ENCODE measurements around the gene GTPBP3.
"Not testable (repeated sequence)": the region's sequence is repeated elsewhere in the genome, so short reads cannot be mapped to it uniquely, and the experiment has no call there.

The GTPBP3 gene

DNA sequence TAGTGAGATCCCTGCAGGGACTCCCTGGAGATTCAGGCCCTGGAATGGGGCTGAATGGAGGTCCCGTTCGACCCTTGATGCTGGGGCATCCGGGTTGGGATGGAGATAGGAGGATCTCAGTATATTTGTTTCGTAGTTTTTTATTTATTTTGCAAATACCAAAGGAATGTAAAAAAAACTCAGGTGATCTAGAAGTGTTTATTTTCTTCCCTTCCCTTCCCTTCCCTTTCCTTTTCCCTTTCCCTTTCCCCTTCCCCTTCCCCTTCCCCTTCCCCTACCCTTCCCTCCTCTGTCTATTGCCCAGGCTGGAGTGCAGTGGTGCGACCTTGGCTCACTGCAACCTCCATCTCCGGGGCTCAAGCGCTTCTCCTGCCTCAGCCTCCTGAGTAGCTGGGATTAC is 4.5 kb downstream of the GTPBP3 start:
- DNase-seq, result no peak

DNA sequence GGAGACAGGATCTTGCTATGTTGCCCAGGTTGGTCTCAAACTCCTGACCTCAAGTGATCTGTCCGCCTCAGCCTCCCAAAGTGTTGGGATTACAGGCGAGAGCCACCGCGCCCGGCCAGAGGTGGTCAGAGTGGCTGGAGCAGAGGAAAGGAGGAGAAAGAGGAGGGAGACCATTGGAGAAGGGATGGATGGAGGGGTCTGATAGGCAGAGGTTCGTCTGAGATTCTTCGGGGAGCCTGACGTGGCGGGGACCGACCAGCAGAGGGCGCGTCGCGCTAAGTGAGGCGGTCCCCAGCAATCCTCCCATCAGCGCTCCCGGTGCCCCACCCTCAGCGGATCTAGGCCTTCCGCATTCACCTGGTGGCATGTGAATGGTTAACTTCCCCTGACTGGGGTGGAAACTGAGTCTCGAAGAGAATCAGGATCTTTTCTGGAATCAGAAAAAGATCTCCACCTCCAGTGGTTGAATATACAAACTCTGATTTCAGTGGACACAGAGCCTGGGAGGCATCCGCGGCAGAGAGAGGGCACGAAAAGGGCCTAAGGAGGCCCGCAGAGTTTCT is 8.8 kb downstream of the GTPBP3 start:
- DNase-seq, result peak; percentile 75

DNA sequence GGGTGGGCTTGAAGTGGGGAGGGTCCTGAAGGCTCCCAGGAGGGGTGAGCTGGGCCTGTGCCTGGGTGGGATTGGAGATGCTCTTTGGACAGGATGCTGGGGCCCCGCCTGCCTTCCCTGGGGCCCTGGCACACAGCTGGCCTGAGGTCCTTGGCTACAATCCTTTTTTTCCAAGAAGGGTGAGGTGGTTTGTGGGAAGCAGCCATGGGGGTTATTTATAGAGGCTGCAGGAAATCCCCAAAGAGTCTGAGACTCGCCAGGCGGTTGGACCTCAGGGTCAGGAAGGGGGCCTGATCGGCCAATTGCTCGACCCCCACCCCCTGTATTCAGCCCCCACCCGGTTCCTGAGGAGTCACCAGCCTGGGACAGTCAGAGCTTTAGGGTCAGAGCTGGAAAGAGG is 10.0 kb downstream of the GTPBP3 start:
- no peak for DNase-seq

DNA sequence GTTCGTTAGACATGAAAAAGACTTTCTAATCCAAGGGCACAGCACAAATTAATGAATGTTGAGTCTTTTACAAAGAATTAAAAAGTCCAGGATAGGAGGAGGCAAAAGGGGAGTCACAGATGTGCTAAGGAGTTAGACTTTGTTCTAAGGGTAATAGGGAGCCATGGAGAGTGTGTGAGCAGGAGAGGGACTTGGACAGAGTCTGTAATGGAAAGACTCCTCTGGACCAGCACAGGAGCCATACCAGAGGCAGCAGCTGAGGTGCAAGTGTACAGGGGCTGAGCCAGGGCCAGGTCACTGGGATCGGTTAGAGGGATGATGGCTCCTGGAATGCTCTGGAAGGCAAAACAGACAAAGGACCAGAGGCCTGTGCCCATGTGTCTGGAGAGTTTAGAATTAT is 10.5 kb downstream of the GTPBP3 start:
- DNase-seq, result no peak

GRCh38 chr19:17348700-17349099 is 11.3 kb downstream of the GTPBP3 start:
- no peak for DNase-seq

GRCh38 chr19:17351815-17352435 is 14.6 kb downstream of the GTPBP3 start:
- no peak for DNase-seq

- DNase-seq, result no peak
Observed at GRCh38 chr19:17352608-17353280, 15.4 kb downstream of the GTPBP3 start.

DNA sequence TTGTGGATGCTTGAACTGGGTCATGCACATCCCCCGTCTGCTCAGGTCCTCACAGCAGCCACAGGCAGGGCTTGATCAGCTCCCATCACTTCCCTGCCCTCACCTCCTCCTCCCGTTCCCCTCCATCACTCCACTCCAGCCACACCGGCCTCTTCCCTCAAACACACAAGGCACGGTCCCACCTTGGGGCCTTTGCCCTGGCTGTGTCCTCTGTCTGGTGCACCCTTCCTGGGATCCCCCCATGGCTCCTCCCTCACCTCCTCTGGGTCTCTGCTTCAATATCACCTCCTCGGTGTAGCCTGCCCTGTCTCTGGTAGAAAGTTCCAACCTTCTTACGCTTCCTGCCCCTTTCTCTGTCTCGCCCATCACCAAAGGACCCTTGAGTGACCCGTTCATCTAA is 16.0 kb downstream of the GTPBP3 start:
- no peak for DNase-seq

DNA sequence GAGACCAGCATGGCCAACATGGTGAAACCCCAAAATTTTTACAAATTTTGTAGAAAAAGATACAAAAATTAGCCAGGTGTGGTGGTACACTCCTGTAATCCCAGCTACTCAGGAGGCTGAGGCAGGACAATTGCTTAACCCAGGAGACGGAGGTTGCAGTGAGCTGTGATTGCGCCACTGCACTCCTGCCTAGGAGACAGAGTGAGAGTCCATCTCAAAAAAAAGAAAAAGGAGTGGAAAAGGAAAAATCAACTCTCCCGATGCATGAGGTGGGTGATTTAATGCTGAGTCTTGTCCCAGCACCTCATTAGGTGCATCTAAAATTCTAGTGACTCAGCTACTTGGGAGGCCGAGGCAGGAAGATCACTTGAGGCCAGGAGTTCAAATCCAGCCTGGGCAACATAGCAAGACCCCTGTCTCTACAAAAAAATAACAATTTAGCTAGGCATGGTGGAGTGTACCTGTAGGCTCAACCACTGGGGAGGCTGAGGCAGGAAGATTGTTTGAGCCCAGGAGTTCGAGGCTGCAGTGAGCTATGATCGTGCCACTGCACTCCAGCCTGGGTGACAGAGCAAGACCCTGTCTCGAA is 19.8 kb downstream of the GTPBP3 start:
- DNase-seq, result no peak

GRCh38 chr19:17357724-17358123 is 20.4 kb downstream of the GTPBP3 start:
- no peak for DNase-seq

- DNase-seq, result no peak
Observed at GRCh38 chr19:17358395-17358794, 21.0 kb downstream of the GTPBP3 start.

DNA sequence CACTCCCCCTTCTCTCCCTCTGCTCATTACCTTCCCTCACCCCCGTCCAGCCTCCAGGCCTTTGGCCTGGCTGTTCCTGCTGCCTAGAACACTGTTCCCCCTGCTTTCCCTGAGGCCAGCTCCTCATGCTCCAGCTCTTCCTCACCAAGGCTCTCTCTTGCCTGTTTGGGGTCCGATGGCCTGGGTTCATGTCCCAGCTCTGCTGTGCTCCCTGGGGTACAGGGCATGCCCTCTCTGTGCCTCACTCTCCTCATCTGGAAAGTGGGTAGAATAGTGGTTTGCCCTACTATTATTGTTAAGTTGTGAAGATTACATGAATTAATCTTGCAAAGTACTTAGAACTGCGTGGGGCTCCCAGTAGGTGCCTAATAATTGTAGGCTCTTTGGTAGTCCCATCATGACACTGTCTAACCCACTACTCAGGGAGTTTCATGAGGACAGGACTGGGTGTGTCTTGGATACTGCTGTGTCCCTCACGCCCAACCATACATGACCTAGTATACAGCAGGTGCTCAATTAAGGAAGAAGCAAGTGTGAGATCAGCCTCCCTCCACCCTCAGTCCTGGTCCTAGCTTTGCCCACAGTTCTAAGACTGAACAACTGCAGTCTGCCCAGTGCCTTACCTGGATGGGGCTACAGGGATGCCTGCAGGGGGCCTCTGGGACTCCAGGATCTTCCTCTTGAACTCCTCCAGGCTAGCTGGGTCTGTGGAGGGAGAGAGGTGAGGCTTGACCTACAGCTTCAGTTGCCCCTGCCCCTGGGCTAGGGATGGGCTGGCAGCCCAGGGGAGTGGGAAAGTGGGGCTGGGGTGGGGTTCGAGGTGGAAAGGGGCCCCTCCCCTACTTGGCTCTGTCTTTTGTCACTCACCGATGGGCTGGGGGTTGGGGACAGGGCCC is 22.8 kb downstream of the GTPBP3 start:
- no peak for DNase-seq

- not testable (repeated sequence) for DNase-seq
Observed at GRCh38 chr19:17363852-17364605, 26.7 kb downstream of the GTPBP3 start.

GRCh38 chr19:17365361-17365760 is 28.0 kb downstream of the GTPBP3 start:
- DNase-seq, result no peak

DNA sequence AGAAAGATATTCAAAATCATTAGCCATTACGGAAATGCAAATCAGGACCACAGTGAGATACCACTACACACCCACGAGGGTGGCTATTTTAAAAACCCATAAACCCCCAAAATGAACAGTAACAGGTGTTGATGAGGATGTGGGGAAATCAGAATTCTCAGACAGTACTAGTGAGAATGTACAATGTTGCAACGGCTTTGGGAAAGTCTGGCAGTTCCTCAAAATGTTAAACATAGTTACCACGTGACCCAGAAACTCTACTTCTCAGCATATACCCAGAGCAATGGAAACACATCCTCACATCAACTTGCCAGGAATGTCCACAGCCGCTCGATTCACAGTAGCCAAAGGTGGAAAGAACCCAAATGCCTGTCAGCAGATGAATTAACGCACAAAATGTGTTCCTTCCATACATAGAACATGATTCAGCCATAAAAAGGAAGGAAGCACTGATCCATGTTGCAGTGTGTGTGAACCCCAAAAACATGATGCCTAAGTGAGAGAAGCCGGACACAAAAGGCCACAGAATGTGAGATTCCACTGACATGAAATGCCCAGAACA is 32.8 kb downstream of the GTPBP3 start:
- no peak for DNase-seq

GRCh38 chr19:17376935-17377600 is 39.7 kb downstream of the GTPBP3 start, which contains the start of gene PLVAP:
TSS of gene PLVAP (minus strand) at chr19:17377342. CDS start at chr19:17377288, 54 bp downstream.
- no peak for DNase-seq

DNA sequence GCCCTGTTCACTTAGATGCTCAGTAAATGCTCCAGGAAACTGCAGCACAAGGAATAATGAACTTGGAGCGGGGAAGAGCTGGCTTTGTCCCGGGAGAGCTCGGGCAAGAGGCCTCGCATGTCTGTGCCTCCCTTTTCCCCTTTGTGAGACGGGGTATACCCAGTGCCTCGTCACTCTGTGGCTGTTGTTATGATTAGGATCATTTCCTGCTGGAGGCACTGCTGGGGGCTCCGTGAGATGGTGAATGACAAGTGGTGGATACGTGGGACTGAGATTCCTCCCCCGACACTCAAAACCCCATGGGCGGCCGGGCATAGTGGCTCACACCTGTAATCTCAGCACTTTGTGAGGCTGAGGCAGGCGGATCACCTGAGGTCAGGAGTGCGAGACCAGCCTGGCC is 40.9 kb downstream of the GTPBP3 start:
- DNase-seq, result no peak

GRCh38 chr19:17379221-17379631 is 41.9 kb downstream of the GTPBP3 start:
- DNase-seq, result no peak

DNA sequence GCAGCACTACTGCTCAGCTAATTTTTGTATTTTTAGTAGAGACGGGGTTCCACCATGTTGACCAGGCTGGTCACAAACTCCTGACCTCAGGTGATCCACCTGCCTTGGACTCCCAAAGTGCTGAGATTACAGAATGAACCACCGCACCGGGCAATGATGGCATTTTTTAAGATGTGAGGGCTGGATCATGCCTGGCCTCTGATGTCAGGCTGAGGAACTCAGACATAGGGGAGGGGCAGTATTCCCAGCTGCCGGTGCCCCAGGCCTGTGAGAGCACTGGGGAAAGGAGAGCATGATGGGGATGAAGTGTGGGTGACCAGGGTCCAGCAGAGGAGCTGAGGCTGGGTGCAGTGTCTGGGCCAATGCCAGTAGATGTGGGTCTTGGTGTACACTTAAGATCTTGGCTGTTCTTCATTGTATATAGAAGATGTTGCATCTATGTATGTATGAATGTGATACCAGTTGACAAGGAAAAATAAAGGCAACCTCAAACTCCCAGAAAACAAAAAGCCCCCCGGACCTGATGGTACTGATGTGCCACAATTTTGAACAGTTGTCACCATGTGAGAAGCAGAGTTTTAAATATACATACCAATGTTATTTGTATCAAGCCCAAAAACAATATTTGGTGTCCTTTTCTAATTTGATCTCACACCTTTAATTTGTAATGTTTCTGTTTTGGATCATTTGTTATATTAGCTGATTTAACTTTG is 43.2 kb downstream of the GTPBP3 start:
- no peak for DNase-seq

DNA sequence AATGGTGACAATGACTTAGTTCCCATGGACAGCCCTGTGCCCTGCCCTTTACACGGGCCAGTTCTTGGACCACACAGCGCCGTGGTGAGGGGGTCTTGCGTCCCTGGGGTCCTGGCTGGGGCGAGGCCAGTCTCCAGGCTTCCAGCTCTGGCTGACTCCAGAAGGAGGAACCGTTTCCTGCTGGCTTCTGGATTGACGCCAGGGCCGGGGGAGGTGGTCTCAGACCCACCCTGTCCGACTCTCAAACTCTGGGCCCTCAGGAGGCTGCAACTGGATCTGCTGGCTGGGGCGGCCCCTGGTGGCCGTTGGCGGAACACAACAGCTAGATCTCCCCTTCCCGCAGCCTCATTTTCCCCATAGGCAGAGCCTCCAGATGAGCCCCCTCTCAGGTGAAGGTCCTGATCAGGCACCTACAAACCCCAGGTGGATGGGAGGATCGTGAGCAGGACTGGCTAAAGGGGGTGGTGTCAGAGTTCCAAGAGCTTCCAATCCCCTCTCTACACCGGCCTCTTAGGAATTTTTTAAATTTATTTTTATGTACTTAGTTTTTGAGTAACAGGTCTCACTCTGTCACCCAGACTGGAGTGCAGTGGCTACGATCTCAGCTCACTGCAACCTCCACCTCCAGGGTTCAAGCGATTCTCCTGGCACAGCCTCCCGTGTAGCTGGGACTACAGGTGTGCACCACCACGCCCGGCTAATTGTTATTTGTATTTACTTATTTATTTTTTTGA is 48.7 kb downstream of the GTPBP3 start:
- peak; percentile 61 for DNase-seq
